Hepatocyte (in vitro differentiated cells): ENCODE results near the gene ETS2. TPM values are rescaled to one million over a fixed set of nuclear protein-coding genes. Genes with fewer than 3 reads are reported as not detected.

Experiments used
- DNase-seq: peaks from one replicate; pipeline ENCODE4 v3.0.0-alpha.2; 2016; ENCODE audit warnings: low spot score
- H2AFZ ChIP-seq: fragments of 200-600 bp; sonication (generic); 2 replicates; pipeline ENCODE4 v1.6.0; 2016; ENCODE audit warnings: antibody characterized with exemption, mild to moderate bottlenecking
- H3K27ac ChIP-seq: fragments of 200-600 bp; sonication (generic); 2 replicates; pipeline ENCODE4 v1.5.1; 2016; ENCODE audit warnings: mild to moderate bottlenecking
- H3K27me3 ChIP-seq: fragments of 200-600 bp; sonication (generic); 2 replicates; pipeline ENCODE4 v1.6.1; 2016
- H3K36me3 ChIP-seq: fragments of 200-600 bp; sonication (generic); replicated peaks from 2 replicates; pipeline ENCODE4 v1.5.1; 2016; ENCODE audit warnings: low read depth; ENCODE audit not compliant: insufficient read depth
- H3K4me1 ChIP-seq: fragments of 200-600 bp; sonication (generic); 2 replicates; pipeline ENCODE4 v1.5.1; 2016; ENCODE audit warnings: mild to moderate bottlenecking, moderate library complexity; ENCODE audit not compliant: insufficient read depth
- H3K4me2 ChIP-seq: fragments of 200-600 bp; sonication (generic); 2 replicates; pipeline ENCODE4 v1.6.0; 2016
- H3K4me3 ChIP-seq: fragments of 200-600 bp; sonication (generic); 2 replicates; pipeline ENCODE4 v1.5.1; 2016; ENCODE audit warnings: mild to moderate bottlenecking
- H3K79me2 ChIP-seq: fragments of 200-600 bp; sonication (generic); 2 replicates; pipeline ENCODE4 v1.6.0; 2017; ENCODE audit warnings: mild to moderate bottlenecking
- H3K9me2 ChIP-seq: fragments of 200-600 bp; sonication (generic); replicated peaks from 2 replicates; pipeline ENCODE4 v1.6.0; 2017; ENCODE audit warnings: mild to moderate bottlenecking; ENCODE audit not compliant: insufficient read depth
- H3K9me3 ChIP-seq: fragments of 200-600 bp; sonication (generic); 2 replicates; pipeline ENCODE4 v1.5.1; 2016; ENCODE audit warnings: low read depth, mild to moderate bottlenecking
- H4K20me1 ChIP-seq: fragments of 200-600 bp; sonication (generic); 2 replicates; pipeline ENCODE4 v1.6.0; 2016; ENCODE audit warnings: mild to moderate bottlenecking; ENCODE audit not compliant: insufficient read depth, poor library complexity, severe bottlenecking
- CTCF ChIP-seq: fragments of 200-600 bp; sonication (generic); IDR thresholded peaks from 2 replicates; pipeline ENCODE4 v1.5.1; 2016; ENCODE audit warnings: antibody characterized with exemption, mild to moderate bottlenecking; ENCODE audit not compliant: poor library complexity
- EZH2 ChIP-seq: fragments of 200-600 bp; sonication (generic); IDR thresholded peaks from 2 replicates; pipeline ENCODE4 v1.6.1; 2016; ENCODE audit warnings: antibody characterized with exemption, mild to moderate bottlenecking, borderline replicate concordance
- EZH2phosphoT487 ChIP-seq: fragments of 200-600 bp; sonication (generic); IDR thresholded peaks from one replicate; pipeline ENCODE4 v1.6.1; 2018; ENCODE audit warnings: antibody characterized with exemption, mild to moderate bottlenecking, low read depth, moderate library complexity; ENCODE audit not compliant: unreplicated experiment, severe bottlenecking
- WGBS: methylation state at CpG from one replicate; pipeline ENCODE4 v1.1.6; 2016; ENCODE audit warnings: low lambda C conversion rate; ENCODE audit errors: missing lambda C conversion rate; 5-methylcytosine and 5-hydroxymethylcytosine counted together
- polyA plus RNA-seq: library from polyadenylated mRNA; unstranded; fragments of >200 nt; fragmentation: Nextera tagmentation; extraction: Ambion mirVana; gene quantifications from 2 replicates; pipeline ENCODE4 v1.2.1, GENCODE V29; 2016
- total RNA-seq: library from RNA; depleted of rRNA; stranded (reverse); fragments of >200 nt; gene quantifications from 2 replicates; pipeline ENCODE4 v1.2.3, GENCODE V29; 2014

Gene ETS2
- total and polyA plus RNA-seq, 2 experiments from 2014 or later: 95.1 to 106 TPM

DNA sequence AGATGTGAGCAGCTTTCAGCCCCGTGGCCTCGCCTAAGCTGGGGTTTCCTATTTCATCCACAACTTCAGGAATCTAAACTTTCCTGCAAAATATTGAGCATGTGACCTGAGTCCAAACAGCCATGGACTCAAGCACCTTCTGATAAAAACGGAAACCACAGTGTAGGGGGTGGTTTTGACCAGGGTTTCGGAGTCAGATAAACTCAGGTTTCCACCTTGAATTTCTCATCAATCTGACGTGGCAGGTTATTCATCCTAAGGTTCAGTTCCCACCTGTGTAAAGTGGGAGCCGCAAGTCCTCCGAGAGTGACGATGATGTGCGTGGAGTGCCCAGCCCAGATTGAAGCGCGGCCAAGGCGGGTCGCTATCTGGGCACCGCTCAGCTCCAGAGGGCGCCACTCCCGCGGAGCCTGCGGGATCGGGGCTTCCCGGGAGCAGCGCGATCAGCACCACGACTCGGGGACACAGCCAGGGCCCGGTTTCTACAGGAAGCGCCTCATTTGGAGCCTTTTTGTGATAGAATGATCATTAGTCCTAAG is 871 bp upstream of the ETS2 start:
- peak overlapping the region; percentile 18 for H2AFZ ChIP-seq
- 12% methylated on average over 26 of the region's 26 CpGs for WGBS

DNA sequence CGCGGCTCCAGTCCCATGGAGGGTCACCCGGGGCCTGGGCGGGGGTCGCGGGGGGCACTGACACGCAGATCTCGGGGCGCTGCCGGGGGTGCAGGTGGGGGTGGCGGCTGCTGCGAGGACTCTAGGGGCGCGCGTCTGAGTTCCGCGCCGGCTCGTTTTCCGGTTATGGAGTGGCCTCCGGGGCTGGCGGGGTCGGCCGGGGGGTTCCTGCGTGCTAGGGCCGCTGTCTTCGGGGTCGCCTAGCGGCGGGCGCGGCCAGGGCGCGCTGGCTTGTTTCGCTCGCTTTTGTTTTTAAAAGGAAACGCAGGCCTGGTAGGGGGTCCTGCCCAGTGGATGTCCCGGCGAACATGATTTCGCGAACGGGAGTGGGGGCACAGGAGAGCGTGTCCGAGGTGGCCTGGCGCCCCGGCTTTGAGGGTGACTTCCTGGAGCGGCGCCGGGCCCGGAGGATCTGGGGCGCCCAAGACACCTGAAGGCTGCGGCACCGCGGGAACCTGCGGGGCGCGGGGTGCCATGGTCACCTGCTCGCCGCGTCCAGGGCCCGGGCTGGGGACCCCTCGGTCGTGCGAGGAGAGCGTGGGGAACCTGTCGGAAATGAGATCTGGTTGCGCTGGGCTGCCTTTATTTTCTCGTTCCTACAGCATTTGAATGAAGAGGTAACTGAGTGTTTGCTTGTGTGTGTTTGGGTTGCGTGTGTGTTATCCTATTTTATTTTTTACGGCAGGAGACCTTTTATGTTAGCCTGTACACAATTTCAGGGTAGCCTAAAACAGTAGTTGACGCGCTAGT is 618 bp downstream of the ETS2 start:
- Histone ChIP-seq H4K20me1 (peaks cover 38% of the 10 kb centered on the region), H3K4me3 (peak overlapping the region; percentile 86), H3K79me2 (peaks cover 55% of the 10 kb centered on the region), H3K9me2 (no peaks in the 10 kb centered on the region), H3K9me3 (no peaks in the 10 kb centered on the region), H3K27ac (peak overlapping the region; percentile 97), H3K27me3 (no peaks in the 10 kb centered on the region), H3K4me1 (peaks cover 37% of the 10 kb centered on the region), H3K4me2 (peak overlapping the region; percentile 72), H2AFZ (no peak overlapping the region), H3K36me3 (peaks cover 2% of the 10 kb centered on the region)
- TF ChIP-seq CTCF (no peak), EZH2 (no peak), EZH2phosphoT487 (no peak)
- no peak for DNase-seq
- WGBS: under 1% methylated on average over 59 of the region's 72 CpGs

More for the DNA sequence above, 871 bp upstream of the ETS2 start:
- TF ChIP-seq EZH2phosphoT487 (no peak), EZH2 (no peak), CTCF (peak; percentile 53)
- Histone ChIP-seq H3K4me1 (peaks cover 25% of the 10 kb centered on the region), H3K79me2 (peaks cover 40% of the 10 kb centered on the region), H3K27me3 (no peaks in the 10 kb centered on the region), H3K36me3 (no peaks in the 10 kb centered on the region), H3K4me2 (peak overlapping the region; percentile 89), H3K4me3 (peak overlapping the region; percentile 20), H3K9me3 (no peaks in the 10 kb centered on the region), H4K20me1 (peaks cover 23% of the 10 kb centered on the region), H3K27ac (peak overlapping the region; percentile 97), H3K9me2 (no peaks in the 10 kb centered on the region)
- peak; percentile 88 for DNase-seq

DNA sequence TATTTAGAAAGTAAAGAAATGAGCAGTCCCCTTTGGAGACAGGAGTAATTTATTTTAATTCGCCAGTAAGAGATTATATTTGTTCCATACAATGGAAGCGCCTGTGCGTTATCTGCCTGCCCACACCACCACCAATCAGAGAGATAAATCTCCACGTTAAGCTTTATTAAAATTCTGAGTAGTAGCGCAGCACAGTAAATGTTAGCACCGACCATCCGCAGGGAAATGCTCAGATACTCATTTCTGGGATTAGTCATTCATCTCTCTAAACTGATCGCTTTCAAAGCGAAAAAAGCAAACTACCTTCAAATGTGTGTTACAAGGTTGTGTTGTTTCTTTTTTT is 1.2 kb downstream of the ETS2 start:
- Histone ChIP-seq H3K36me3 (peaks cover 7% of the 10 kb centered on the region), H3K4me1 (peaks cover 43% of the 10 kb centered on the region), H2AFZ (no peak overlapping the region), H3K9me2 (no peaks in the 10 kb centered on the region), H3K79me2 (peaks cover 60% of the 10 kb centered on the region), H3K27ac (peak overlapping the region; percentile 97), H3K4me2 (peak overlapping the region; percentile 72), H3K9me3 (no peaks in the 10 kb centered on the region), H3K27me3 (no peaks in the 10 kb centered on the region), H4K20me1 (peaks cover 42% of the 10 kb centered on the region), H3K4me3 (peak overlapping the region; percentile 86)
- no peak for DNase-seq
- no peak for TF ChIP-seq EZH2
- TF ChIP-seq CTCF: no peak
- no peak for TF ChIP-seq EZH2phosphoT487
- WGBS: 4% methylated on average over 9 of the region's 9 CpGs
